Thoracic aorta (tissue), 2 donors: ENCODE results near the gene A3GALT2. TPM values are rescaled to one million over a fixed set of nuclear protein-coding genes. Genes with fewer than 3 reads are reported as not detected.

Experiments
- ATAC-seq: fragments of 150-250 bp; one replicate; pipeline ENCODE4 v1.8.0; 2017; ENCODE audit warnings: low read depth; ENCODE audit not compliant: insufficient number of reproducible peaks, low FRiP score
- DNase-seq: peaks from one replicate; pipeline ENCODE4 v3.0.0-alpha.2; 2020; ENCODE audit warnings: low spot score
- H3K27ac ChIP-seq, 2 donors: fragments of 200-600 bp; sonication (generic); 1 replicate in 1 of 2; 2 replicates in 1 of 2; pipeline ENCODE4 v1.5.1; 2016; ENCODE audit warnings: mild to moderate bottlenecking in 2 of 2, moderate library complexity in 2 of 2
- H3K27me3 ChIP-seq: fragments of 200-600 bp; sonication (generic); replicated peaks from 2 replicates; pipeline ENCODE4 v1.6.0; 2016; ENCODE audit warnings: mild to moderate bottlenecking; ENCODE audit not compliant: insufficient read depth
- H3K36me3 ChIP-seq: fragments of 200-600 bp; sonication (generic); one replicate; pipeline ENCODE4 v1.5.1; 2016
- H3K4me1 ChIP-seq, 2 donors: fragments of 200-600 bp; sonication (generic); 1 replicate in 1 of 2; 2 replicates in 1 of 2; pipeline versions ENCODE4 v1.5.1 to v1.6.0; 2016; ENCODE audit warnings: low read depth in 2 of 2, mild to moderate bottlenecking in 1 of 2; ENCODE audit not compliant: control insufficient read depth in 1 of 2
- H3K4me3 ChIP-seq: fragments of 200-600 bp; sonication (generic); 2 replicates; pipeline ENCODE4 v1.5.1; 2016; ENCODE audit warnings: mild to moderate bottlenecking
- H3K9me3 ChIP-seq: fragments of 200-600 bp; sonication (generic); 2 replicates; pipeline ENCODE4 v1.5.1; 2016
- CTCF ChIP-seq: fragments of 200-600 bp; sonication (generic); IDR thresholded peaks from one replicate; pipeline ENCODE4 v1.5.1; 2019; ENCODE audit warnings: antibody characterized with exemption
- total RNA-seq, 2 donors: library from RNA; depleted of rRNA; stranded (reverse); fragments of >200 nt; gene quantifications; one replicate each; pipeline versions ENCODE4 v1.1.0 to v1.2.3, GENCODE V29; 2016

Gene A3GALT2
- total RNA-seq, 2 donors from 2014 or later: 0.54 to 0.71 TPM

- peaks cover 28% of the 10 kb centered on the region for H3K36me3 ChIP-seq
- no peak for TF ChIP-seq CTCF
- peaks cover 8 to 48% of the 10 kb centered on the region in 2 donors for H3K4me1 ChIP-seq
- H3K27me3 ChIP-seq: no peaks in the 10 kb centered on the region
- no peak overlapping the region for H3K4me3 ChIP-seq
- DNase-seq (no peak), ATAC-seq (no peak)
- H3K9me3 ChIP-seq: no peaks in the 10 kb centered on the region
- peak overlapping the region in 1 of 2 donors; percentile 63 for H3K27ac ChIP-seq
Observed at GRCh38 chr1:33275195-33275594, 45.7 kb downstream of the A3GALT2 start.

GRCh38 chr1:33274446-33274845 lies 46.5 kb downstream of the A3GALT2 start:
- H3K36me3 ChIP-seq: peaks cover 26% of the 10 kb centered on the region
- H3K27ac ChIP-seq: peak overlapping the region in 1 of 2 donors; percentile 63
- H3K4me3 ChIP-seq: no peak overlapping the region
- TF ChIP-seq CTCF: no peak
- no peaks in the 10 kb centered on the region for H3K9me3 ChIP-seq
- DNase-seq (no peak), ATAC-seq (no peak)
- H3K27me3 ChIP-seq: no peaks in the 10 kb centered on the region
- H3K4me1 ChIP-seq: peaks cover 8 to 55% of the 10 kb centered on the region in 2 donors

- no peak for TF ChIP-seq CTCF
- no peak overlapping the region for H3K4me3 ChIP-seq
- H3K36me3 ChIP-seq: peaks cover 26% of the 10 kb centered on the region
- H3K9me3 ChIP-seq: no peaks in the 10 kb centered on the region
- peak overlapping the region in 1 of 2 donors; percentile 63 for H3K27ac ChIP-seq
- peaks cover 9 to 60% of the 10 kb centered on the region in 2 donors for H3K4me1 ChIP-seq
- ATAC-seq (no peak), DNase-seq (no peak)
- H3K27me3 ChIP-seq: no peaks in the 10 kb centered on the region
Observed at GRCh38 chr1:33273961-33274371, 46.9 kb downstream of the A3GALT2 start.

- Histone ChIP-seq H3K27ac (peak overlapping the region in 1 of 2 donors; percentile 21), H3K9me3 (no peaks in the 10 kb centered on the region), H3K36me3 (peaks cover 23% of the 10 kb centered on the region), H3K4me3 (no peak overlapping the region), H3K4me1 (peaks cover 13 to 66% of the 10 kb centered on the region in 2 donors), H3K27me3 (no peaks in the 10 kb centered on the region)
- DNase-seq (no peak), ATAC-seq (no peak)
- TF ChIP-seq CTCF: no peak
Observed at GRCh38 chr1:33273406-33273805, 47.5 kb downstream of the A3GALT2 start.

- Histone ChIP-seq H3K27ac (peak overlapping the region in 1 of 2 donors; percentile 21), H3K27me3 (no peaks in the 10 kb centered on the region), H3K4me3 (no peak overlapping the region), H3K4me1 (peaks cover 15 to 70% of the 10 kb centered on the region in 2 donors), H3K36me3 (peaks cover 20% of the 10 kb centered on the region), H3K9me3 (no peaks in the 10 kb centered on the region)
- no peak for DNase-seq
- ATAC-seq: no peak
- no peak for TF ChIP-seq CTCF
Observed at GRCh38 chr1:33272930-33273329, 48.0 kb downstream of the A3GALT2 start.
